ENCODE results near the gene LPP. TPM values are rescaled to one million over a fixed set of nuclear protein-coding genes. Genes with fewer than 3 reads are reported as not detected.

The LPP gene
- total RNA-seq, 1 experiment from 2014 or later, result 0.04 TPM

DNA sequence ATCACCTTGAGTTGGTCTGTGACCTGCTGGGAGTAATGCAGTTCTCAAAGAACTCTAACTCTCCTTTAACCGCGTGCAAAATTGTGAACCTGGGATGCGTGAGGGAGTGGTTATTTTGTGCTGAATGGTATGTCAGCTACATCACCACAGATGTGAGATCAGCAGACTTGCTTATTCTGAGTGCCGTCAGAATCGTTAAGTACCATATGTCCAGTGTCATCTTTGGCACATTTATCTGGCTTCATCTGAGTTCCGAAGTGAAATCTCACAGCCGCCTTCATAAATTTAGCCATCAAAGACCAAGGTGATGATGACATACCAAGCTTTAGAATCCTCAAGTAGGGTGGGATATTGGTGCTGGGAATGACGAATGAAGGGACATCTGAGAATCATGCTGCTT lies 670.6 kb downstream of the LPP start:
- H3K4me3 ChIP-seq, result no peak overlapping the region
- DNase-seq, result no peak
- no peaks in the 10 kb centered on the region for H3K27me3 ChIP-seq
- H3K36me3 ChIP-seq, result no peaks in the 10 kb centered on the region
- H3K9me3 ChIP-seq (replicated peaks), result no peaks in the 10 kb centered on the region
- H3K27ac ChIP-seq, result no peak overlapping the region
- H3K4me1 ChIP-seq, result no peaks in the 10 kb centered on the region

GRCh38 chr3:188825901-188826300 lies 671.9 kb downstream of the LPP start:
- no peaks in the 10 kb centered on the region for H3K27me3 ChIP-seq
- no peak overlapping the region for H3K4me3 ChIP-seq
- H3K4me1 ChIP-seq, result no peaks in the 10 kb centered on the region
- H3K36me3 ChIP-seq, result no peaks in the 10 kb centered on the region
- DNase-seq, result no peak
- no peaks in the 10 kb centered on the region for H3K9me3 ChIP-seq (replicated peaks)
- H3K27ac ChIP-seq, result no peak overlapping the region

DNA sequence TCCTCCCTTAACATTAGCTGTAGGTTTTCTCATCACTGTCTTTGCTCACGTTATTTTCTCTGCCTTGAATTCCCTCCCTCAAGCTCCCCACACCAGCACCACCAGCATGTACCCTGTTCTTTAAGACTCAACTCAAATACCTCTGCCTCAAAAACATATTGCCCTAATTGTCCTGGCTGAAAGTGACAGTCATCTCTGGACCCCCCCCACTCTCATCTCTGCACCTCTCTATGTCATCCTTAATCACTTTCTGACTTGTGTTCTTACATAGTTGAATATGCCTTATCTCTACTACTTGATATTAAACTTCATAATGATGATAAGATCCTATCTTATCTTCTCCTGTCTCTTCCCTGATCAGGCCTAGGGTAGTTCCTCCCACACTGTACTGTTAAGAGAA lies 672.6 kb downstream of the LPP start:
- no peak overlapping the region for H3K27ac ChIP-seq
- no peaks in the 10 kb centered on the region for H3K9me3 ChIP-seq (replicated peaks)
- no peaks in the 10 kb centered on the region for H3K4me1 ChIP-seq
- H3K36me3 ChIP-seq, result no peaks in the 10 kb centered on the region
- no peak overlapping the region for H3K4me3 ChIP-seq
- H3K27me3 ChIP-seq, result no peaks in the 10 kb centered on the region
- DNase-seq, result no peak

DNA sequence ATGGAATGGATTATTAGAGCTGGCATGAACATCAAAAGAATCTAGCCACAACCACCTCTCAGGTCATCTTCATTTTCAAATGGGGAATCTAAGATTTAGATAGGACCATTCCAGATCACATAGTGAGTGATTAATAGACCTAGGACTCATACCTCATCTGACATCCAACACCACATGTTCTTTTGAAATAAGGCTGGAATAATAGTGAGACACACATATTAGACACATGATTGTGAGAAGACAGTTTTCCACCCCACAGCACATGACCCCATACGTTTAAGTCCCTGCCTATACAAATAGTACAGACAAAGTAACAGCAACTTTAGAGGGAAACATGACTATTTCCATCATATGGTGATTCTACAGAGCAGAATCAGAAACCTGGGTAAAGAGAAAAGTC lies 673.1 kb downstream of the LPP start:
- Histone ChIP-seq H3K27ac (no peak overlapping the region), H3K36me3 (no peaks in the 10 kb centered on the region)
- DNase-seq, result no peak

DNA sequence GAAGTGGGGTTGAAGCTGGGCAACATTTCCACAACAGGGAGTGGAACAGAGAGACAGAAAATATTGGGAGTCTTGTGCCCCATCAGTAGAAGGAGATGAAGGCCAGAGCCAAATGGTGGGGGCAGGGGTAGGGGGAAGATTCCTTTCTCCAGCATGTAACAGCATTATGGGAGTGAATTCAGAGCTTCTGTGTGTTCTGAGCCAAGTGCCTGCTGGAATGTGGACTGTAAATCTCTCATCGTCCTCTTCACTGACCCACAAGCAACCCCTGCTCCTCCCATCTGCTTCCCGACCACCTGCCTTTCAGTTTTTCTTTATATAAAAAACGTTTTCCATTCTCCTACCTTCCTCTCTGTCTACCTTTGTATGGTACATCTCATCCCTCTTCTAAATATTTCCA lies 673.6 kb downstream of the LPP start:
- no peak overlapping the region for H3K27ac ChIP-seq
- no peak overlapping the region for H3K4me3 ChIP-seq
- H3K36me3 ChIP-seq, result no peaks in the 10 kb centered on the region
- H3K9me3 ChIP-seq (replicated peaks), result no peaks in the 10 kb centered on the region
- DNase-seq, result no peak
- no peaks in the 10 kb centered on the region for H3K4me1 ChIP-seq
- no peaks in the 10 kb centered on the region for H3K27me3 ChIP-seq

More for the DNA sequence above, 673.1 kb downstream of the LPP start:
- no peaks in the 10 kb centered on the region for H3K27me3 ChIP-seq
- no peaks in the 10 kb centered on the region for H3K4me1 ChIP-seq
- H3K9me3 ChIP-seq (replicated peaks), result no peaks in the 10 kb centered on the region
- H3K4me3 ChIP-seq, result no peak overlapping the region

DNA sequence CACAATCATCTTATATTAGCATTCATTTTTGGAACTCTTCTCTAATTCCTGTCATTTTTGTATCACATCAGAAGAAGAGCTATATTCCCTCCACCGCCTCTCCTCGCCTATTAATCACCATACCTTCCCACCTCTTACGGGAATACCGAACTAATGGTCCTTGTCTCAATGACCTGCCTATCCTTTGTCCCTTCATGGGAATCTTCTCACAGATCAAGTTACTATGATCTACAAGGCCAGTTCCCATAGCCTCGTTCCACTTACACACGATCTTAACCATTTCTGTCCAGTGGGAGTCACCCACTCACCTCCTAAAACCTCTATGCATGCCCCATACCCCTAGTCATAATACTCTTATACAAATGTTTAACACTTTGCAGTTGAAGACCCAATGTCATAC lies 675.2 kb downstream of the LPP start:
- H3K9me3 ChIP-seq (replicated peaks), result no peaks in the 10 kb centered on the region
- no peak overlapping the region for H3K27ac ChIP-seq
- H3K27me3 ChIP-seq, result no peaks in the 10 kb centered on the region
- H3K36me3 ChIP-seq, result no peaks in the 10 kb centered on the region
- H3K4me3 ChIP-seq, result no peak overlapping the region
- no peak for DNase-seq
- no peaks in the 10 kb centered on the region for H3K4me1 ChIP-seq

DNA sequence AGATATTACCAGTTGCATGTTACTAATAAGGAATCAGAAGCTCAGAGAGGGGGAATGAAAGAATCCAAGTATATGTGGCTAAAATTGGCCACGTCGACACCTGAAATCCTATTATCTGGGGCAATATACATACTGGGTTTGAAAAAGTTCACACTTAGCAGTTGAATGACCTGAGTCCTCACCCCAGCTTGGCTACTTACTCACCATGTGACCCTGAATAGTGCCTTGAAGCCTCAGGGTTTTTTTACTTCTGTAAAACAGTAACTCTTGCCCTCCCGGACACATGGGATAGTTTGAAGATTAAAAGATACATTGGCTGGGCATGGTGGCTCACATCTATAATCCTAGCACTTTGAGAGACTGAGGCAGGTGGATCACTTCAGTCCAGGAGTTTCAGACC lies 675.6 kb downstream of the LPP start:
- Histone ChIP-seq H3K9me3 (replicated peaks) (no peaks in the 10 kb centered on the region), H3K27ac (no peak overlapping the region), H3K27me3 (no peaks in the 10 kb centered on the region), H3K36me3 (no peaks in the 10 kb centered on the region), H3K4me1 (no peaks in the 10 kb centered on the region), H3K4me3 (no peak overlapping the region)
- DNase-seq, result no peak

DNA sequence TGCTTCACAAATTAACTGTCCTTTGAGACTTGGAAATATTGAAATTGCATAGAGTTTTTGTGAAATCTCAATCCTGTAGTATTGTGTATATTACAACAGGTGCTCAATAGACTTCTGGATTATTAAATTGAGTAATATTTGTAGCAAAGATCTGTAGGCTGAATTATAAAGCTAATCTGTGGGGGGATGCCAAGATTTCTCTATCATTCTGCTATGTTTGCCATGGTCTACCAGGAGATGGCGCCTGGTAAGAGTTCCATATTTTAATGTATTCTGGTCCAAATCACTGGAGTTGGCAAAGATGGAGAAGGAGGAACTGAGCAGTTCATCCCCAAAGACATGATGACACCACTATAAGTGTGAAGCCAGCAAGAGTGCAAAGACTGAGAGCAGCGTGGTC lies 676.9 kb downstream of the LPP start:
- Histone ChIP-seq H3K4me1 (no peaks in the 10 kb centered on the region), H3K27me3 (no peaks in the 10 kb centered on the region), H3K36me3 (no peaks in the 10 kb centered on the region), H3K27ac (no peak overlapping the region), H3K4me3 (no peak overlapping the region), H3K9me3 (replicated peaks) (no peaks in the 10 kb centered on the region)
- DNase-seq, result no peak

DNA sequence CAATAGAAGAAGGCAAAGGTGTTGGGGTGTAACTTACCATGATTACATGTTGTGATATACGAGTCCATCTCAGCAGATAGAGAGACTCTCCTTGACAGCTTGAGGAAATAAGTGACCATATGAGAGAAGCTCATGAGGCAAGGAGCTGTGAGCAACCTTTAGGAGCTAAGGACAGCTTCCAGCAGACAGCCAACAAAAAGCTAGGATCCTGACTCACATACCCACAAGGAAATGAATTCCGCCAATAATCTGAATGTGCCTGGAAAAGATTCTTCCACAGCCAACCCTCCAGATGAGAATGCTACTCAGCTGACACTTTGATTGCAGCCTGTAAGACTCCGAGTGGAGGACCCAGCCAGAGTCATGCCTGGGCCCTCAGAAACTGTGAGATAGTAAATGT lies 678.2 kb downstream of the LPP start:
- H3K27me3 ChIP-seq, result no peaks in the 10 kb centered on the region
- H3K9me3 ChIP-seq (replicated peaks), result no peaks in the 10 kb centered on the region
- H3K4me1 ChIP-seq, result no peaks in the 10 kb centered on the region
- DNase-seq, result no peak
- H3K36me3 ChIP-seq, result no peaks in the 10 kb centered on the region
- no peak overlapping the region for H3K4me3 ChIP-seq
- no peak overlapping the region for H3K27ac ChIP-seq

DNA sequence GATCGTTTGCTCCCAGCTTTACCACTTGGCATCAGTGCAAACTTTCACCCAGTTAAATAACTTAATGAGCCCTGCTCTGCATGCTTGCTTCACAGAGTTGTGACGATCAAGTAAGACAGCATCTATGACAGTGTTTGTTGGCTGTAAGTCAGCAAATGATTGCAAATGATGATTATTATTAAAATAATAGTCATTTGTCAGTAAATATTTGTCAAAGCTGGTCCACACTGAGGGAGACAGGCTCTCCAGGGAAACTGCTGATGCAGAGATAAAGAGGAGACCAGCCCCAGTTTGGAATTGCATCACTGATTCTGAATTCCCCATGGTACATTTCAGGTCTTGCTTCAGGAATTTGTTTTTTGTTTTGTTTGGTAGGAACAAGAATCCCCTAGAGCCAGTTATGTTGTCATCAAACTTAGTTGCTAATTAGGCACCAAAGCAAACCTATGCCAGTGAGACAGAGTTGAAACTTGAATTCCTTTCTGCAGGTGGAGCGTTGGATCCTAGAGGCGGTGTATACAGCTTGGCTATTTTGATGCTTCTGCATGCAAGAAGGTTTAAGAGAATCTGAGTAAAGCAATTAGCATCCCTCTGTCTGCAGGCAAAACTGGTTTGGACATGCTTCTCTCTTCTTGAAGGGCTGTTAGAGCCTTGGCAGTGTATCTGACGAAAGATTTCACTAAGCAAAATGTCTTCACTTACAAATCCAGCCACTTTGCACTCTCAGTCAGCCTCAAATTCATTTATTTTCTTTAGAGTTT lies 679.2 kb downstream of the LPP start:
- DNase-seq, result no peak
- Histone ChIP-seq H3K4me1 (no peaks in the 10 kb centered on the region), H3K4me3 (no peak overlapping the region), H3K27me3 (no peaks in the 10 kb centered on the region), H3K27ac (no peak overlapping the region), H3K9me3 (replicated peaks) (no peaks in the 10 kb centered on the region), H3K36me3 (no peaks in the 10 kb centered on the region)

GRCh38 chr3:188834349-188834748 lies 680.4 kb downstream of the LPP start:
- H3K4me3 ChIP-seq, result no peak overlapping the region
- H3K27ac ChIP-seq, result no peak overlapping the region
- H3K27me3 ChIP-seq, result no peaks in the 10 kb centered on the region
- no peak for DNase-seq
- H3K9me3 ChIP-seq (replicated peaks), result no peaks in the 10 kb centered on the region
- no peaks in the 10 kb centered on the region for H3K36me3 ChIP-seq
- H3K4me1 ChIP-seq, result no peaks in the 10 kb centered on the region

- H3K9me3 ChIP-seq (replicated peaks), result no peaks in the 10 kb centered on the region
- no peaks in the 10 kb centered on the region for H3K36me3 ChIP-seq
- no peaks in the 10 kb centered on the region for H3K4me1 ChIP-seq
- no peak for DNase-seq
- H3K27me3 ChIP-seq, result no peaks in the 10 kb centered on the region
- H3K4me3 ChIP-seq, result no peak overlapping the region
- H3K27ac ChIP-seq, result no peak overlapping the region
These were observed 685.3 kb downstream of the LPP start for GRCh38 chr3:188839187-188839695.

GRCh38 chr3:188840290-188840689 lies 686.3 kb downstream of the LPP start:
- Histone ChIP-seq H3K27ac (no peak overlapping the region), H3K4me3 (no peak overlapping the region), H3K4me1 (no peaks in the 10 kb centered on the region), H3K36me3 (no peaks in the 10 kb centered on the region), H3K27me3 (no peaks in the 10 kb centered on the region), H3K9me3 (replicated peaks) (no peaks in the 10 kb centered on the region)
- DNase-seq, result no peak

DNA sequence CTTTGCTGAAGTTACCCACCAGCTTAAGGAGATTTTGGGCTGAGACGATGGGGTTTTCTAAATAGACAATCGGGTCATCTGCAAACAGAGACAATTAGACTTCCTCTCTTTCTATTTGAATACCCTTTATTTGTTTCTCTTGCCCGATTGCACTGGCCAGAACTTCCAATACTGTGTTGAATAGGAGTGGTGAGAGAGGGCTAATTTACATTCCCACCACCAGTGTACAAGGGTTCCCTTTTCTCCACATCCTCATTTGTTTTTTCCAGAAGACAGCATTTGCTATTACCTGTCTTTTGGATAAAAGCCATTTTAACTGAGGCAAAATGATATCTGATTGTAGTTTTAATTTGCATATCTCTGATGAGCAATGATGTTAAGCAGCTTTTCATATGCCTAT lies 687.9 kb downstream of the LPP start:
- no peaks in the 10 kb centered on the region for H3K4me1 ChIP-seq
- no peaks in the 10 kb centered on the region for H3K27me3 ChIP-seq
- H3K27ac ChIP-seq, result no peak overlapping the region
- DNase-seq, result no peak
- no peaks in the 10 kb centered on the region for H3K36me3 ChIP-seq
- H3K4me3 ChIP-seq, result no peak overlapping the region
- no peaks in the 10 kb centered on the region for H3K9me3 ChIP-seq (replicated peaks)

- Histone ChIP-seq H3K27me3 (no peaks in the 10 kb centered on the region), H3K27ac (no peak overlapping the region), H3K9me3 (replicated peaks) (no peaks in the 10 kb centered on the region), H3K4me3 (no peak overlapping the region), H3K36me3 (no peaks in the 10 kb centered on the region), H3K4me1 (no peaks in the 10 kb centered on the region)
- no peak for DNase-seq
These were observed 688.7 kb downstream of the LPP start for GRCh38 chr3:188842639-188843038.

- H3K4me1 ChIP-seq, result no peaks in the 10 kb centered on the region
- DNase-seq, result no peak
- H3K4me3 ChIP-seq, result no peak overlapping the region
- H3K9me3 ChIP-seq (replicated peaks), result no peaks in the 10 kb centered on the region
- H3K27ac ChIP-seq, result no peak overlapping the region
- no peaks in the 10 kb centered on the region for H3K36me3 ChIP-seq
- H3K27me3 ChIP-seq, result no peaks in the 10 kb centered on the region
These were observed 690.1 kb downstream of the LPP start for GRCh38 chr3:188844096-188844495.

Measured in SJCRH30 (cell line).